OCI-LY3 (cell line): ENCODE measurements around the gene HCK.

Source experiments
- EZH2phosphoT487 ChIP-seq: fragments of 200-600 bp; shearing (Covaris generic); IDR thresholded peaks from 2 replicates; pipeline ENCODE4 v1.6.1; 2018; ENCODE audit warnings: antibody characterized with exemption, mixed run types, low read depth
- TF ChIP-seq, protein P1 (sequence below): fragments of 200-600, 300-600 bp; sonication (generic); IDR thresholded peaks from 2 replicates; pipeline ENCODE4 v1.5.1; 2014; ENCODE audit warnings: antibody characterized with exemption, low read length, low read depth

DNA sequence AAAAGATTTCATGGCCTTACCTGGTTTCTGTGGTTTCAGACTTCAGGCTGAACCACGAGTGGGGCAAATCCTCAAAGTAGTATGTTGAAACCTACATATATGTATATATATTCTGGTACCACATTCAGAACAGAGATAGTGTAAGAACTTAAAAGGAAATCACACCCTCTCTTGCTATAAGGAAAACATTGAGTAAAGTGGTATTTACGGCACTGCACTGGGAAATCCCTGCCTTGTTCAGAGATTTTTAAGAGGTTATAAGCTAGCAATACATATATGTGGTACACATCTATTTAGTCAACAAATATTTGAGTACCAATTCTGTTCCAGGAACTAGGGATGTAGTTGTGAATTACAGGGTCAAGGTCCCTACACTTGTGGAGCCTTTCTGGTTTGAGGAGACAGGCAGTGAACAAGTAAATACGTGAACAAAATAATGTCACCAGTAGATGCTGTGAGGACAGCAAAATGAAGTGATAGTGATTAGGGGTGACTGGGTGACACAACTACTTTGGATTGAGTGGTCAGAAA lies 59.2 kb downstream of the HCK start:
- TF ChIP-seq, protein P1, sequence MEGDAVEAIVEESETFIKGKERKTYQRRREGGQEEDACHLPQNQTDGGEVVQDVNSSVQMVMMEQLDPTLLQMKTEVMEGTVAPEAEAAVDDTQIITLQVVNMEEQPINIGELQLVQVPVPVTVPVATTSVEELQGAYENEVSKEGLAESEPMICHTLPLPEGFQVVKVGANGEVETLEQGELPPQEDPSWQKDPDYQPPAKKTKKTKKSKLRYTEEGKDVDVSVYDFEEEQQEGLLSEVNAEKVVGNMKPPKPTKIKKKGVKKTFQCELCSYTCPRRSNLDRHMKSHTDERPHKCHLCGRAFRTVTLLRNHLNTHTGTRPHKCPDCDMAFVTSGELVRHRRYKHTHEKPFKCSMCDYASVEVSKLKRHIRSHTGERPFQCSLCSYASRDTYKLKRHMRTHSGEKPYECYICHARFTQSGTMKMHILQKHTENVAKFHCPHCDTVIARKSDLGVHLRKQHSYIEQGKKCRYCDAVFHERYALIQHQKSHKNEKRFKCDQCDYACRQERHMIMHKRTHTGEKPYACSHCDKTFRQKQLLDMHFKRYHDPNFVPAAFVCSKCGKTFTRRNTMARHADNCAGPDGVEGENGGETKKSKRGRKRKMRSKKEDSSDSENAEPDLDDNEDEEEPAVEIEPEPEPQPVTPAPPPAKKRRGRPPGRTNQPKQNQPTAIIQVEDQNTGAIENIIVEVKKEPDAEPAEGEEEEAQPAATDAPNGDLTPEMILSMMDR, result no peak
- TF ChIP-seq EZH2phosphoT487, result no peak
